ENCODE data around the gene PSAPL1. TPM values are rescaled to one million over a fixed set of nuclear protein-coding genes. Genes with fewer than 3 reads are reported as not detected.
A peak's percentile ranks its signal among the peaks of the same experiment; 100 is the strongest.

Gene PSAPL1
- total RNA-seq, 3 donors from 2014 or later (not counting 1 experiment from before 2014, with no cell fraction given): not detected

DNA sequence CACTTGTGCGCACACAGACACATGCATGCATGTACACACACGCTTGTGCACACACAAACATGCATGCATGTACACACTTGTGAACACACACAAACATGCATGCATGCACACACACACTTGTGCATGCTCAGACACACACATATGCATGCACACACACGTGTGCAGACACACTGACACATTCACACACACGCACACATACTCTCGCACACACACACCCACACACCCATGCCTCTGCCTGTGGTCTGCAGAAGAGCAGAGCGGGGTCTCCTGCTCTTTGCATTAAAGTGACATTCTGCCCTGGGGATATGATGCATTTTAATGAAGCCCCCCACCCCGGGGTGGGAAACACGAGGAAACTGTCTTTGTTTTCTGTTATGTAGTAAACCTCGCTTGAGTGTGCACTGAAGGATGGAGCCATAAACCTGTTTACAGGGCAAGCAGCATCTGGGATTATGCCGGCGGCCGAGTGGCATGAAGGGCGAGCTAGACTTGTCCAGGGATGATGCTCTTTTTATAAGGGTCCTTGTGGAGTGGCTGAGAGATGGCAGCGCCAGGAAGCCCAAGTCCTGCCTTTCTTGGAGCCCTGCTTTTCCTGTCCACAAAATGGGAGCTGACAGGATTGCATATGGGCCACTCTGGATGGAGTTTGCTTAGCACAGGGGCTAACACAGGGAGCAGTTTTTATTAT is 17.8 kb downstream of the PSAPL1 start:
- TF ChIP-seq, protein P1, sequence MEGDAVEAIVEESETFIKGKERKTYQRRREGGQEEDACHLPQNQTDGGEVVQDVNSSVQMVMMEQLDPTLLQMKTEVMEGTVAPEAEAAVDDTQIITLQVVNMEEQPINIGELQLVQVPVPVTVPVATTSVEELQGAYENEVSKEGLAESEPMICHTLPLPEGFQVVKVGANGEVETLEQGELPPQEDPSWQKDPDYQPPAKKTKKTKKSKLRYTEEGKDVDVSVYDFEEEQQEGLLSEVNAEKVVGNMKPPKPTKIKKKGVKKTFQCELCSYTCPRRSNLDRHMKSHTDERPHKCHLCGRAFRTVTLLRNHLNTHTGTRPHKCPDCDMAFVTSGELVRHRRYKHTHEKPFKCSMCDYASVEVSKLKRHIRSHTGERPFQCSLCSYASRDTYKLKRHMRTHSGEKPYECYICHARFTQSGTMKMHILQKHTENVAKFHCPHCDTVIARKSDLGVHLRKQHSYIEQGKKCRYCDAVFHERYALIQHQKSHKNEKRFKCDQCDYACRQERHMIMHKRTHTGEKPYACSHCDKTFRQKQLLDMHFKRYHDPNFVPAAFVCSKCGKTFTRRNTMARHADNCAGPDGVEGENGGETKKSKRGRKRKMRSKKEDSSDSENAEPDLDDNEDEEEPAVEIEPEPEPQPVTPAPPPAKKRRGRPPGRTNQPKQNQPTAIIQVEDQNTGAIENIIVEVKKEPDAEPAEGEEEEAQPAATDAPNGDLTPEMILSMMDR (IDR thresholded peaks at IDR 0.05): no peak

DNA sequence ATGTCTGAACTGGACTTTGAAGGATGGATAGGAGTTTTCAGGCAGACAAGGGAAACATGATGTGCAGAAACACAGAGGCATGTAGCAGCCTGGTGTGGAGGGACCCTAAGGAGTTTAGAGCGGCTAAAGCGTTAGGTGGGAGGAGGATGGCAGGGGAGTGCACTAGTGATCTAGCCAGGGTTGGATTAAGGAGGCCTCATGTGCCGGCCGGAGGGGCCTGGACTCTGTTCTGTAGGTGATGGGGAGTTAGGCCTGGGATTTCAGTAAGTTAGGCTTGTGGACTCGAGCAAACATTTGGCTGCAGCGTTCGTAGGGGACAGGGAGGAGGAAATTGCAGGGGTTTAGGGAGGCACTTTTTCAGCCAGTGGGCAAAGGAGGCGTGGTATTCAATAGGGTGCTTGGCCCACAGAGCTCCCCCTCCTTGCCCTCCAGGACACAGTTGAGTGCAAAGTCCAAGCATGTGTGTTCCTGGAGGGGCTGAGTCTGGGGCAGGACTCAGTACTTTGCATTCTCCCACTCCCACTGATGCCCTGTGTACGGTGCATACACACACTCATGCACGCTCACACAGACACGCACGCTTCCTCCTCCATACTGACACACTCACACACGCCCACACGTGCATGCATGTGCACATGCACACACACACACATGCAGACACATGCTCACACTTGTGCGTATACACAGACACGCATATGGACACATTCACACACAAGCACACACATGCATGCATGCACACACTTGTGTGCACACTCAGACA is 18.6 kb downstream of the PSAPL1 start:
- Mint-ChIP-seq H3K4me3 (no peak overlapping the region), H3K27me3 (ENCODE audit: low read depth in 2 of 2) (peaks cover 42 to 51% of the 10 kb centered on the region in 2 donors), H3K36me3 (no peaks in the 10 kb centered on the region), H3K9me3 (no peaks in the 10 kb centered on the region), H3K4me1 (no peaks in the 10 kb centered on the region), H3K27ac (no peak overlapping the region)
- Histone ChIP-seq H3K4me1 (ENCODE audit: control insufficient read depth, insufficient read depth, low read length) (no peaks in the 10 kb centered on the region), H3K9me3 (ENCODE audit: control insufficient read depth, insufficient read depth, low read length) (no peaks in the 10 kb centered on the region), H3K27me3 (ENCODE audit: control insufficient read depth, insufficient read depth, low read length) (peaks cover 6% of the 10 kb centered on the region), H3K36me3 (ENCODE audit: control insufficient read depth, insufficient read depth, low read length) (no peaks in the 10 kb centered on the region), H3K4me3 (ENCODE audit: low read length) (no peak overlapping the region), H3K27ac (ENCODE audit: low read length) (no peak overlapping the region)
- TF ChIP-seq, protein P1 (IDR thresholded peaks at IDR 0.05): no peak
- DNase-seq (no peak), ATAC-seq (peak in 1 of 3 donors; percentile 6)
- intact Hi-C loops (cut with micrococcal nuclease): no loop called here
- WGBS (ENCODE audit: insufficient coverage): 77% methylated on average over 16 of the region's 16 CpGs

More for the DNA sequence above, 17.8 kb downstream of the PSAPL1 start:
- DNase-seq: no peak
- H3K4me1 Mint-ChIP-seq: no peaks in the 10 kb centered on the region
- H3K36me3 Mint-ChIP-seq: no peaks in the 10 kb centered on the region
- peaks cover 38 to 51% of the 10 kb centered on the region in 2 donors for H3K27me3 Mint-ChIP-seq (ENCODE audit: low read depth in 2 of 2)
- intact Hi-C loops (cut with micrococcal nuclease): no loop called here
- no peak overlapping the region for H3K27ac Mint-ChIP-seq
- H3K4me3 Mint-ChIP-seq: no peak overlapping the region
- ATAC-seq: peak in 1 of 3 donors; percentile 32
- Histone ChIP-seq H3K4me1 (ENCODE audit: control insufficient read depth, insufficient read depth, low read length) (no peaks in the 10 kb centered on the region), H3K9me3 (ENCODE audit: control insufficient read depth, insufficient read depth, low read length) (no peaks in the 10 kb centered on the region), H3K36me3 (ENCODE audit: control insufficient read depth, insufficient read depth, low read length) (no peaks in the 10 kb centered on the region), H3K27me3 (ENCODE audit: control insufficient read depth, insufficient read depth, low read length) (peaks cover 6% of the 10 kb centered on the region), H3K27ac (ENCODE audit: low read length) (no peak overlapping the region), H3K4me3 (ENCODE audit: low read length) (no peak overlapping the region)
- H3K9me3 Mint-ChIP-seq: no peaks in the 10 kb centered on the region
- 82% methylated on average over 14 of the region's 14 CpGs for WGBS (ENCODE audit: insufficient coverage)

DNA sequence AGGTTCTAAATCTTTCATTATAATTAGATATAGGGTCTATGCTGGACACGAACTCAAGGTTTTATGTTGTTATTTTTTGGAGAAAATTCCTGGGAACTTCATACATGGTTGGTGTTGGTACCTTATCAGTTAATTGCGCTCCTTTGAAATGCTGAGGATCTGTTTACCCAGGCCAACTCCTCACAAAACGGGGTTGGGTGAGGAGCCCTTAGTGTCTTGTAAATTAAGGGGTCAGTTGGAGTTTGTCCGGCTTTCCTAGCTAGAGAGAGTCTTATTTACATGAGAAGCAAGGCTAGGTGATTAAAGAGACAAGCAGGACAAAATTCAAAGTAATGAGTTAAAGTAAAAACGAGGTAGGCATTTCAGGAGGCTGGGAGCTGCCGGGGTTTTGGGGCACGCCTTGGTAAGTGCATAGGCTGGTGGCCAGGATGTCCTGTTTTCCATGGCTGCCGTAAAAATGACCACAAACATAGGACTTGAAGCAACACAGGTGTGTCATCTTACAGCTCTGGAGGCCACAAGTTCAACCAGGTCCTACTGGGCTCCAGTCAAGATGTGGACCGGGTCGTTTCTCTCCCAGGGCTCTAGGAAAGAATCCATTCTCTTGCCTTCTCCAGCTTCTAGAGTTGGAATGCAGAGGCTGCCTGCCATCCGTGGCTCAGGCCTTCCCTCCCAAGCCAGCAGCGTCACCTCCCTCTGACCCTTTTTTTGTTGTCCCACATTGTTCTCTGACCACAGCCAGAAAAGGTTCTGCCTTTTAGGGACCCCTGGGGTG is 19.8 kb downstream of the PSAPL1 start:
- DNase-seq: no peak
- H3K27me3 ChIP-seq (ENCODE audit: control insufficient read depth, insufficient read depth, low read length): peaks cover 6% of the 10 kb centered on the region
- Mint-ChIP-seq H3K36me3 (no peaks in the 10 kb centered on the region), H3K27me3 (ENCODE audit: low read depth in 2 of 2) (peaks cover 43 to 51% of the 10 kb centered on the region in 2 donors), H3K9me3 (no peaks in the 10 kb centered on the region), H3K27ac (no peak overlapping the region), H3K4me3 (no peak overlapping the region), H3K4me1 (no peaks in the 10 kb centered on the region)
- H3K9me3 ChIP-seq (ENCODE audit: control insufficient read depth, insufficient read depth, low read length): no peaks in the 10 kb centered on the region
- TF ChIP-seq, protein P1 (IDR thresholded peaks at IDR 0.05): no peak
- no peaks in the 10 kb centered on the region for H3K4me1 ChIP-seq (ENCODE audit: control insufficient read depth, insufficient read depth, low read length)
- H3K4me3 ChIP-seq (ENCODE audit: low read length): no peak overlapping the region
- WGBS (ENCODE audit: insufficient coverage): 28% methylated on average over 12 of the region's 12 CpGs
- no peak overlapping the region for H3K27ac ChIP-seq (ENCODE audit: low read length)
- H3K36me3 ChIP-seq (ENCODE audit: control insufficient read depth, insufficient read depth, low read length): no peaks in the 10 kb centered on the region
- ATAC-seq: no peak
- intact Hi-C loops (cut with micrococcal nuclease): no loop called here
